Hematopoietic multipotent progenitor cell (in vitro differentiated cells): ENCODE data around the gene FOXP3. TPM values are rescaled to one million over a fixed set of nuclear protein-coding genes. Genes with fewer than 3 reads are reported as not detected.
"Not testable (repeated sequence)": the region's sequence is repeated elsewhere in the genome, so short reads cannot be mapped to it uniquely, and the experiment has no call there.

Source experiments
- DNase-seq, 3 donors: peaks; one replicate each; pipeline ENCODE4 v3.0.0-alpha.2; 2011 to 2015; ENCODE audit warnings: low read depth in 2 of 3, low spot score in 2 of 3
- total RNA-seq: library from RNA; depleted of rRNA; stranded (reverse); fragments of >200 nt; gene quantifications from one replicate; pipeline ENCODE4 v1.2.3, GENCODE V29; 2012

Gene FOXP3
- under 0.01 TPM for total RNA-seq

- no peak for DNase-seq
Measured at GRCh38 chrX:49264460-49264859, at the start of gene FOXP3. FOXP3 (minus strand) TSS chrX:49264710; CDS start chrX:49258505, 6,205 bp downstream.

GRCh38 chrX:49312176-49312575, 47.7 kb upstream of the FOXP3 start:
- no peak for DNase-seq

- no peak for DNase-seq
Measured at GRCh38 chrX:49310371-49310770, 45.9 kb upstream of the FOXP3 start.

GRCh38 chrX:49309401-49309981, 45.0 kb upstream of the FOXP3 start:
- DNase-seq, result peak in 2 of 3 donors; percentile 5 to 38

GRCh38 chrX:49308604-49309269, 44.2 kb upstream of the FOXP3 start:
- DNase-seq, result peak in 2 of 3 donors; percentile 11 to 43

GRCh38 chrX:49307775-49308174, 43.3 kb upstream of the FOXP3 start:
- DNase-seq, result peak in 1 of 3 donors; percentile 17

GRCh38 chrX:49303346-49303745, 38.8 kb upstream of the FOXP3 start, which contains the start of gene GAGE10:
GAGE10 (plus strand) TSS chrX:49303646; CDS start chrX:49304860, 1,214 bp downstream.
- no peak for DNase-seq

- no peak for DNase-seq
Measured at GRCh38 chrX:49300703-49301102, 36.2 kb upstream of the FOXP3 start.

- DNase-seq, result not testable (repeated sequence)
Measured at GRCh38 chrX:49299293-49299692, 34.8 kb upstream of the FOXP3 start.

GRCh38 chrX:49292400-49293362, 28.2 kb upstream of the FOXP3 start:
- DNase-seq, result no peak

GRCh38 chrX:49291615-49292337, 27.3 kb upstream of the FOXP3 start:
- DNase-seq, result peak in 2 of 3 donors; percentile 54 to 71

GRCh38 chrX:49290215-49290614, 25.7 kb upstream of the FOXP3 start:
- DNase-seq, result no peak

- peak in 1 of 3 donors; percentile 24 for DNase-seq
Measured at GRCh38 chrX:49287665-49288064, 23.2 kb upstream of the FOXP3 start.

GRCh38 chrX:49286581-49286980, 22.1 kb upstream of the FOXP3 start:
- DNase-seq, result no peak

GRCh38 chrX:49286136-49286535, 21.6 kb upstream of the FOXP3 start:
- no peak for DNase-seq

- DNase-seq, result no peak
Measured at GRCh38 chrX:49284212-49284611, 19.7 kb upstream of the FOXP3 start.

GRCh38 chrX:49282647-49283011, 18.1 kb upstream of the FOXP3 start:
- DNase-seq, result no peak

GRCh38 chrX:49278081-49278480, 13.6 kb upstream of the FOXP3 start:
- DNase-seq, result no peak

GRCh38 chrX:49277535-49277830, 13.0 kb upstream of the FOXP3 start:
- DNase-seq, result no peak

- no peak for DNase-seq
Measured at GRCh38 chrX:49276671-49277534, 12.4 kb upstream of the FOXP3 start.
